Epithelial cell of esophagus (primary cell): Measurements from ENCODE around the gene BLOC1S4.
"Not testable (repeated sequence)": the region's sequence is repeated elsewhere in the genome, so short reads cannot be mapped to it uniquely, and the experiment has no call there.

Experiments used
- DNase-seq: peaks from one replicate; pipeline ENCODE4 v3.0.0; 2010; ENCODE audit warnings: low read depth
- H3K4me3 ChIP-seq: 2 replicates; pipeline ENCODE4 v1.5.1; 2011; ENCODE audit warnings: mild to moderate bottlenecking, low read length, control low read depth
- CTCF ChIP-seq: IDR thresholded peaks from 2 replicates; pipeline ENCODE4 v1.5.1; 2011; ENCODE audit warnings: low read depth, mild to moderate bottlenecking, low read length, control low read depth, inconsistent platforms; ENCODE audit not compliant: insufficient read depth; ENCODE audit errors: missing control alignments

BLOC1S4 gene

DNA sequence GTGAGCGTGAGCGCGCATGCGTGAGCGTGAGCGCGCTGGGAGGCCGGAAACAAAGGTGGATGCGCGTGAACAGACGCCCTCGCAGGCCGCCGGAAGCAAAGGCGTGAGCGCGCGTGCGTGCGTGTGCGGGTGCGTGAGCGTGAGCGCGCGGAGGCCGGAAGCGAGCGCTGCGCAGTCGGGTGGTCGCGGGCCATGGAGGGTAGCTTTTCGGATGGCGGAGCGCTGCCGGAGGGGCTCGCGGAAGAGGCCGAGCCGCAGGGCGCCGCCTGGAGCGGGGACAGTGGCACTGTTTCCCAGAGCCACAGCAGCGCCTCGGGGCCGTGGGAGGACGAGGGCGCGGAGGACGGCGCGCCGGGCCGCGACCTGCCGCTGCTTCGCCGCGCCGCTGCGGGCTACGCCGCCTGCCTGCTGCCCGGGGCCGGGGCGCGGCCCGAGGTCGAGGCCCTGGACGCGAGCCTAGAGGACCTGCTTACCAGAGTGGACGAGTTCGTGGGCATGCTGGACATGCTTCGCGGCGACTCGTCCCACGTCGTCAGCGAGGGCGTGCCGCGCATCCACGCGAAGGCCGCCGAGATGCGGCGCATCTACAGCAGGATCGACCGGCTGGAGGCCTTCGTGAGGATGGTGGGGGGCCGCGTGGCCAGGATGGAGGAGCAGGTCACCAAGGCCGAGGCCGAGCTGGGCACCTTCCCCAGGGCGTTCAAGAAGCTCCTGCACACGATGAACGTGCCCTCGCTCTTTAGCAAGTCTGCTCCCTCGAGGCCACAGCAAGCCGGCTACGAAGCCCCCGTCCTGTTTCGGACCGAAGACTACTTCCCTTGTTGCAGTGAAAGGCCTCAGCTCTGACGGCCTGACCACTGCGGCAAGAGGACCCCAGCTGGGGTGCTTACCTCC is at the start of gene BLOC1S4:
BLOC1S4 (plus strand) TSS at position 157 of the 894 bp plus-strand sequence; CDS start at position 193, 36 bp downstream.
- H3K4me3 ChIP-seq: peak within 1 kb of the TSS; percentile 87
- TF ChIP-seq CTCF: no peak
- DNase-seq: peak; percentile 94

- no peak for TF ChIP-seq CTCF
Measured at GRCh38 chr4:6668391-6668790, 47.6 kb upstream of the BLOC1S4 start.

GRCh38 chr4:6671648-6672047 is 44.3 kb upstream of the BLOC1S4 start:
- no peak for TF ChIP-seq CTCF
- no peak overlapping the region for H3K4me3 ChIP-seq
- no peak for DNase-seq

More at GRCh38 chr4:6668391-6668790, 47.6 kb upstream of the BLOC1S4 start:
- peak; percentile 91 for DNase-seq
- H3K4me3 ChIP-seq: no peak overlapping the region

DNA sequence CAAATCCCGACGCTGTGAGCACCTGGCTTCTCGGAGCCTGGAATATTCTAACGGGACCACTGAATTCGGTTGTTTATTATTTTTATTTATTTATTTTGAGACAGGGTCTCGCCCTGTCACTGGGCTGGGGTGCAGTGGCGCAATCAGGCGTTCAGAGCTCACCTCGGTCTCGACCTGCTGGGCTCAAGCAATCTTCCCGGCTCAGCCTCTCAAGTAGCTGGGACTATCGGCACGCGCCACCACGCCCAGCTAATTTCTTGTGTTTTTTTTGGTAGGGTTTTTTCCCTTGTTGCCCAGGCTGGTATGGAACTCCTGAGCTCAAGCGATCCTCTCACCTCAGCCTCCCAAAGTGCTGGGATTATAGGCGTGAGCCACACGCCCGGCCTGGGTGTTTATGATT is 43.8 kb upstream of the BLOC1S4 start:
- TF ChIP-seq CTCF: no peak
- no peak overlapping the region for H3K4me3 ChIP-seq
- DNase-seq: no peak

GRCh38 chr4:6672541-6673190 is 43.3 kb upstream of the BLOC1S4 start:
- not testable (repeated sequence) for DNase-seq, H3K4me3 ChIP-seq

GRCh38 chr4:6673191-6673659 is 42.7 kb upstream of the BLOC1S4 start:
- not testable (repeated sequence) for DNase-seq

GRCh38 chr4:6673660-6674499 is 42.1 kb upstream of the BLOC1S4 start:
- no peak for TF ChIP-seq CTCF
- DNase-seq: peak; percentile 94
- H3K4me3 ChIP-seq: peak overlapping the region; percentile 69

More at GRCh38 chr4:6673191-6673659, 42.7 kb upstream of the BLOC1S4 start:
- H3K4me3 ChIP-seq: peak overlapping the region; percentile 69
